ENCODE data around the gene IQSEC1. TPM values are rescaled to one million over a fixed set of nuclear protein-coding genes. Genes with fewer than 3 reads are reported as not detected.
A peak's percentile ranks its signal among the peaks of the same experiment; 100 is the strongest.

IQSEC1 gene
- total and polyA plus RNA-seq, 2 donors (not counting 1 experiment from before 2014, with no cell fraction given), result 4.3 to 18.2 TPM

GRCh38 chr3:12935861-12936830 lies 137.1 kb downstream of the IQSEC1 start:
- Histone ChIP-seq H2AFZ (ENCODE audit: low read length) (no peak overlapping the region), H3K27ac (ENCODE audit: insufficient read depth, low read length) (no peak overlapping the region), H3K4me1 (ENCODE audit: control insufficient read depth, extremely low read depth, insufficient read depth, low read length) (peaks cover 6% of the 10 kb centered on the region), H3K9me3 (ENCODE audit: control insufficient read depth, insufficient read depth, low read depth, low read length) (no peaks in the 10 kb centered on the region), H4K20me1 (ENCODE audit: control insufficient read depth, extremely low read depth, insufficient read depth, low read length) (peaks cover 2% of the 10 kb centered on the region), H3K79me2 (ENCODE audit: control insufficient read depth, insufficient read depth, low read length) (no peaks in the 10 kb centered on the region), H3K9ac (ENCODE audit: insufficient read depth, low read length) (no peak overlapping the region), H3K4me2 (ENCODE audit: extremely low read depth, insufficient read depth, low read length) (no peak overlapping the region), H3K27me3 (ENCODE audit: control insufficient read depth, insufficient read depth, low read length) (no peaks in the 10 kb centered on the region), H3K36me3 (ENCODE audit: control insufficient read depth, insufficient read depth, low read length) (peaks cover 6% of the 10 kb centered on the region), H3K4me3 (replicated peaks in 1 of 4; ENCODE audit: control extremely low read depth in 1 of 4, insufficient read depth in 1 of 4, low read depth in 3 of 4, low read length in 4 of 4) (no peak overlapping the region)
- no peak for TF ChIP-seq EZH2 (IDR thresholded peaks at IDR 0.05; ENCODE audit: low read length, missing control alignments)
- TF ChIP-seq, protein P1, sequence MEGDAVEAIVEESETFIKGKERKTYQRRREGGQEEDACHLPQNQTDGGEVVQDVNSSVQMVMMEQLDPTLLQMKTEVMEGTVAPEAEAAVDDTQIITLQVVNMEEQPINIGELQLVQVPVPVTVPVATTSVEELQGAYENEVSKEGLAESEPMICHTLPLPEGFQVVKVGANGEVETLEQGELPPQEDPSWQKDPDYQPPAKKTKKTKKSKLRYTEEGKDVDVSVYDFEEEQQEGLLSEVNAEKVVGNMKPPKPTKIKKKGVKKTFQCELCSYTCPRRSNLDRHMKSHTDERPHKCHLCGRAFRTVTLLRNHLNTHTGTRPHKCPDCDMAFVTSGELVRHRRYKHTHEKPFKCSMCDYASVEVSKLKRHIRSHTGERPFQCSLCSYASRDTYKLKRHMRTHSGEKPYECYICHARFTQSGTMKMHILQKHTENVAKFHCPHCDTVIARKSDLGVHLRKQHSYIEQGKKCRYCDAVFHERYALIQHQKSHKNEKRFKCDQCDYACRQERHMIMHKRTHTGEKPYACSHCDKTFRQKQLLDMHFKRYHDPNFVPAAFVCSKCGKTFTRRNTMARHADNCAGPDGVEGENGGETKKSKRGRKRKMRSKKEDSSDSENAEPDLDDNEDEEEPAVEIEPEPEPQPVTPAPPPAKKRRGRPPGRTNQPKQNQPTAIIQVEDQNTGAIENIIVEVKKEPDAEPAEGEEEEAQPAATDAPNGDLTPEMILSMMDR (conservative IDR thresholded peaks at IDR 0.05 in 1 of 2, IDR thresholded peaks at IDR 0.05 in 1 of 2; ENCODE audit: low read depth in 1 of 2, low read length in 2 of 2), result no peak
- DNase-seq (ENCODE audit: low read depth in 2 of 2), result no peak

DNA sequence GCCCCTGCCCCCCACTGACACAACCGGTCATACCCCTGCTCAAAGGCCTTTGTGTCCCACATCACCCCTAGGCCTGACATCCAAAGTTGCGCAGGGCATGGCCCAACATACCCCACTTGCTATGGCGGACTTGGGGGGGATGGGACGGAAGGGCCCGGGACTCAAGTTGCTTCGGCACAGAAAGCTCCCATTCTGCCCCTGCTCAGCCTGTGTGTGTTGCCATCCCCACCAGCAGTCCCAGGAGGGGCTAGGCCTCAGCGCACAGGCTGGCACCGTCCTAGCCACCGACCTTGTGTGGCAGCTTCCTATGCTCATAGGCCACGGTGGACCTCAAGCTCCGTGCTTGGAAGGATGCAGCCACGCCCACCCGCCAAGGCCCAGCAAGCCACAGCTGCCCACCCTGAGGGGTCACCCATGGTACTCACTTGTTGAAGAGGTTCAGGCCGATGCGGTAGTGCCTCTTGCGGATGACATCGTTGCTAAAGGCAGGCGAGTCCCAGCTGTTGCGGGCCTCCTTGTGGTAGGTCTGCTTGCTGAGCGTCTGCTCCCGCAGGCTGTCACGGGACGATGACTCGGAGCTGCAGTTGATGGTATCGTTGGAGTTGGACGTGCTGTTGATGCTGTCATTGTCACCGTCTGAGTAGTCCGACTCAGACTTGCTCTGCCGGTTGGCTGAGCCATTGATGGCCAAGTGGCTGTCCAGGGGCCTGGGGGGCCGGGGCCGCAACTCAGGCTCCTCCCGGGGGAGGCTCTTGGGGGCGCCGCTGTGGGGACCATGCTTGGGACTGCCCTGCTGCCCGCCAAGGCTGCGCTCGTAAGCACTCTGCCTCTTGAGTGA lies 138.0 kb downstream of the IQSEC1 start:
- H3K4me2 ChIP-seq (ENCODE audit: extremely low read depth, insufficient read depth, low read length), result no peak overlapping the region
- no peak overlapping the region for H3K4me3 ChIP-seq (replicated peaks in 1 of 4; ENCODE audit: control extremely low read depth in 1 of 4, insufficient read depth in 1 of 4, low read depth in 3 of 4, low read length in 4 of 4)
- H3K27ac ChIP-seq (ENCODE audit: insufficient read depth, low read length), result no peak overlapping the region
- no peak overlapping the region for H2AFZ ChIP-seq (ENCODE audit: low read length)
- TF ChIP-seq, protein P1 (conservative IDR thresholded peaks at IDR 0.05 in 1 of 2, IDR thresholded peaks at IDR 0.05 in 1 of 2; ENCODE audit: low read depth in 1 of 2, low read length in 2 of 2), result no peak
- no peak for TF ChIP-seq EZH2 (IDR thresholded peaks at IDR 0.05; ENCODE audit: low read length, missing control alignments)
- H3K36me3 ChIP-seq (ENCODE audit: control insufficient read depth, insufficient read depth, low read length), result peaks cover 6% of the 10 kb centered on the region
- H3K9me3 ChIP-seq (ENCODE audit: control insufficient read depth, insufficient read depth, low read depth, low read length), result no peaks in the 10 kb centered on the region
- H3K27me3 ChIP-seq (ENCODE audit: control insufficient read depth, insufficient read depth, low read length), result no peaks in the 10 kb centered on the region
- H3K9ac ChIP-seq (ENCODE audit: insufficient read depth, low read length), result no peak overlapping the region
- H3K79me2 ChIP-seq (ENCODE audit: control insufficient read depth, insufficient read depth, low read length), result no peaks in the 10 kb centered on the region
- H4K20me1 ChIP-seq (ENCODE audit: control insufficient read depth, extremely low read depth, insufficient read depth, low read length), result peaks cover 2% of the 10 kb centered on the region
- DNase-seq (ENCODE audit: low read depth in 2 of 2), result peak in 1 of 2 donors; percentile 22
- H3K4me1 ChIP-seq (ENCODE audit: control insufficient read depth, extremely low read depth, insufficient read depth, low read length), result peaks cover 6% of the 10 kb centered on the region

- DNase-seq (ENCODE audit: low read depth in 2 of 2), result peak; percentile 25 to 77
- no peak for TF ChIP-seq EZH2 (IDR thresholded peaks at IDR 0.05; ENCODE audit: low read length, missing control alignments)
- TF ChIP-seq, protein P1 (conservative IDR thresholded peaks at IDR 0.05 in 1 of 2, IDR thresholded peaks at IDR 0.05 in 1 of 2; ENCODE audit: low read depth in 1 of 2, low read length in 2 of 2), result no peak
- peaks cover 2% of the 10 kb centered on the region for H4K20me1 ChIP-seq (ENCODE audit: control insufficient read depth, extremely low read depth, insufficient read depth, low read length)
- H3K27ac ChIP-seq (ENCODE audit: insufficient read depth, low read length), result no peak overlapping the region
- no peak overlapping the region for H3K4me3 ChIP-seq (replicated peaks in 1 of 4; ENCODE audit: control extremely low read depth in 1 of 4, insufficient read depth in 1 of 4, low read depth in 3 of 4, low read length in 4 of 4)
- H3K4me2 ChIP-seq (ENCODE audit: extremely low read depth, insufficient read depth, low read length), result no peak overlapping the region
- peaks cover 6% of the 10 kb centered on the region for H3K4me1 ChIP-seq (ENCODE audit: control insufficient read depth, extremely low read depth, insufficient read depth, low read length)
- no peaks in the 10 kb centered on the region for H3K9me3 ChIP-seq (ENCODE audit: control insufficient read depth, insufficient read depth, low read depth, low read length)
- peaks cover 6% of the 10 kb centered on the region for H3K36me3 ChIP-seq (ENCODE audit: control insufficient read depth, insufficient read depth, low read length)
- no peaks in the 10 kb centered on the region for H3K79me2 ChIP-seq (ENCODE audit: control insufficient read depth, insufficient read depth, low read length)
- no peaks in the 10 kb centered on the region for H3K27me3 ChIP-seq (ENCODE audit: control insufficient read depth, insufficient read depth, low read length)
- H3K9ac ChIP-seq (ENCODE audit: insufficient read depth, low read length), result no peak overlapping the region
- no peak overlapping the region for H2AFZ ChIP-seq (ENCODE audit: low read length)
Measured at GRCh38 chr3:12934431-12934830, 138.8 kb downstream of the IQSEC1 start.
